ENCODE measurements around the gene LRRC75A. TPM values are rescaled to one million over a fixed set of nuclear protein-coding genes. Genes with fewer than 3 reads are reported as not detected.
A peak's percentile ranks its signal among the peaks of the same experiment; 100 is the strongest.

Gene LRRC75A
- total RNA-seq, 2 experiments from 2014 or later, result 1.1 to 1.2 TPM

GRCh38 chr17:16438557-16439302, 53.3 kb downstream of the LRRC75A start:
- peak; percentile 97 for DNase-seq
- H3K9me3 Mint-ChIP-seq (ENCODE audit: low read depth), result no peaks in the 10 kb centered on the region
- H3K27me3 Mint-ChIP-seq, result no peaks in the 10 kb centered on the region
- H3K36me3 Mint-ChIP-seq (ENCODE audit: low read depth), result peaks cover 49% of the 10 kb centered on the region
- intact Hi-C loops (cut with DNase I, micrococcal nuclease), result loop anchor here (1.0 to 5.0 kb wide), 13 partner anchors 22 to 842 kb away; partner anchors contain the start of genes UBB (in 2 of the 2), CENPV (in 1 of the 2), COPS3 (in 1 of the 2) and LRRC75A (in 1 of the 2)
- CTCF ChIA-PET, result interaction anchor here (0.5 to 1.8 kb wide), 16 partner anchors 11 to 146 kb away, joined by 3 to 13 read pairs (median 4); partner anchors contain the start of gene TRPV2
- H3K27ac Mint-ChIP-seq, result peak overlapping the region; percentile 99
- POLR2A ChIA-PET, result interaction anchor here (0.6 to 3.1 kb wide), 17 partner anchors 9 to 152 kb away, joined by 3 to 29 read pairs (median 6); partner anchors contain the start of genes CENPV, LRRC75A, TRPV2 and UBB
- peak; percentile 91 for ATAC-seq
- H3K4me1 Mint-ChIP-seq, result peaks cover 40% of the 10 kb centered on the region
- peak overlapping the region; percentile 99 for H3K4me3 Mint-ChIP-seq

DNA sequence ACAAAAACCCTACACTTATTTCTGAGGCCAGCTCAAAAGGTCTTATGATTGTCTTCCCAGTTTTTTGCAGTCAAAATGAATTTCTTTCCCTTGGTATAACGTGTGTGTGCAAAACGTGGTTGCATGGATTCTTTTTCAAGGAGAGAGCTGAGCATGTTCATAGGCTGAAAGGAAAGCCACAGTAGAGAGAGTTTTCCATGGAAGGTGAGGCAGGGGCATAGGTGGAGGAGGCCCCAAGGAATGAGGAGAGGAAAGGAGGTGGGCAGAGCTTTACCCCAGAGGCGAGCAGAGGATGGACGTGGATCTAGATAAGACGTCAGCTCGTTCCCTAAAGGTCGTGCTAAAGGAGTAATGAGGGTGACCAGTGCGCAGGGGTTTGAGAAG, 53.8 kb downstream of the LRRC75A start:
- ChIA-PET CTCF (interaction anchor here (0.6 to 1.8 kb wide), 15 partner anchors 10 to 146 kb away, joined by 3 to 13 read pairs (median 4); partner anchors contain the start of gene TRPV2), POLR2A (interaction anchor here (0.6 to 3.1 kb wide), 16 partner anchors 9 to 152 kb away, joined by 3 to 29 read pairs (median 6); partner anchors contain the start of genes CENPV, LRRC75A, TRPV2 and UBB)
- peaks cover 44% of the 10 kb centered on the region for H3K36me3 Mint-ChIP-seq (ENCODE audit: low read depth)
- no peaks in the 10 kb centered on the region for H3K9me3 Mint-ChIP-seq (ENCODE audit: low read depth)
- no peak for ATAC-seq
- peak overlapping the region; percentile 99 for H3K27ac Mint-ChIP-seq
- peak overlapping the region; percentile 99 for H3K4me3 Mint-ChIP-seq
- no peaks in the 10 kb centered on the region for H3K27me3 Mint-ChIP-seq
- H3K4me1 Mint-ChIP-seq, result peaks cover 38% of the 10 kb centered on the region
- intact Hi-C loops (cut with DNase I, micrococcal nuclease), result loop anchor here (1.0 to 5.0 kb wide), 13 partner anchors 22 to 843 kb away; partner anchors contain the start of genes UBB (in 2 of the 2), CENPV (in 1 of the 2), COPS3 (in 1 of the 2) and LRRC75A (in 1 of the 2)
- DNase-seq, result no peak

DNA sequence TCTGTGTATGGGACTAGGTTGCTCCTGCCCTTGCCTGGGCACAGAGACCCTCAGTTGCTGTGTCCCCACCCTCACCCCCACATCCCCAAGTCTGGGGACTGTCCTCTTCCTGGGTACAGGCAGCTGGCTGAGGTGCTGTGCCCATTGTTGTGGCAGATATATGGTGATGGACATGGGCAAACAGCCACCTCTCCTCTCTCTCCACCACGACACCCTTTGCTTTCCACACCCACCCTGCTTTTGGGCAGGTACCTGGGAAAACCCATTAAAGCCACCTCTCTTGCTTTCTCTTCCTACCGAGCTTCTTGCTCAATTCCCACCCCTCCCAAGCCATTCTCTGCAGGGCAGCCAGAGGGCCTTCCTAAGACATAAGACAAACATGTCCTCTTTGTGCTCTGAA, 54.9 kb downstream of the LRRC75A start:
- ATAC-seq (no peak), DNase-seq (no peak)
- Mint-ChIP-seq H3K27me3 (no peaks in the 10 kb centered on the region), H3K9me3 (ENCODE audit: low read depth) (no peaks in the 10 kb centered on the region), H3K4me1 (peaks cover 30% of the 10 kb centered on the region), H3K27ac (peak overlapping the region; percentile 69), H3K36me3 (ENCODE audit: low read depth) (peaks cover 36% of the 10 kb centered on the region), H3K4me3 (no peak overlapping the region)
- POLR2A ChIA-PET, result no interaction called here
- intact Hi-C loops (cut with DNase I, micrococcal nuclease), result loop anchor here (5.0 kb wide), 2 partner anchors 75 to 150 kb away; no protein-coding TSS in a partner anchor
- CTCF ChIA-PET, result no interaction called here

GRCh38 chr17:16435925-16436886, 55.8 kb downstream of the LRRC75A start:
- Mint-ChIP-seq H3K36me3 (ENCODE audit: low read depth) (peaks cover 27% of the 10 kb centered on the region), H3K9me3 (ENCODE audit: low read depth) (no peaks in the 10 kb centered on the region), H3K4me1 (peaks cover 21% of the 10 kb centered on the region), H3K27ac (peak overlapping the region; percentile 72), H3K27me3 (no peaks in the 10 kb centered on the region), H3K4me3 (no peak overlapping the region)
- ATAC-seq (no peak), DNase-seq (no peak)
- intact Hi-C loops (cut with DNase I, micrococcal nuclease), result loop anchor here (5.0 kb wide), 2 partner anchors 74 to 149 kb away; no protein-coding TSS in a partner anchor
- POLR2A ChIA-PET, result interaction anchor here (0.6 kb wide), 1 partner anchor 16 kb away, joined by 3 read pairs; no protein-coding TSS in a partner anchor
- CTCF ChIA-PET, result no interaction called here

DNA sequence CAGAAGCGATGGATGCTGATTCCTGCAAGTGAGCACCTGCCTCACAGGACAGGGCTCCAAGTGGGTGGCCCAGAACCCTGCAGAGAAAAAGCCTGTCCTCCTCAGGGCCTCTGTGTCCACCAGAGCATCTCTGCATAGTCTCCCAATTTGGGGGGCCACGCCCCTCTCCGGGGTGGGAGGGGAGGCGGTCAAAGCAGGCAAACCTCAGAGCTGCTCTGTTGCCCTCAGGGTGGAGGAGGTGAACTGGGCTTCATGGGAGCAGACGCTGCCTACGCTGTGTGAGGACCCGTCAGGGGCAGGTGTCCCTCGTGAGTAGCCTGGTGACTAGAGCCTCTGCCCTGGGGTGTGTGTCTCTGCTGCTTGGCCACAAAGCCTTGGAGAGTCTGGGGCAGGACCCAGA, 57.3 kb downstream of the LRRC75A start:
- ATAC-seq, result no peak
- intact Hi-C loops (cut with DNase I, micrococcal nuclease), result loop anchor here (5.0 kb wide), 2 partner anchors 72 to 147 kb away; no protein-coding TSS in a partner anchor
- H3K4me1 Mint-ChIP-seq, result peaks cover 13% of the 10 kb centered on the region
- peaks cover 14% of the 10 kb centered on the region for H3K36me3 Mint-ChIP-seq (ENCODE audit: low read depth)
- ChIA-PET CTCF (interaction anchor here (1.1 to 1.6 kb wide), 2 partner anchors 9 to 87 kb away, joined by 3 to 4 read pairs; no protein-coding TSS in a partner anchor), POLR2A (no interaction called here)
- no peak overlapping the region for H3K4me3 Mint-ChIP-seq
- DNase-seq, result no peak
- no peaks in the 10 kb centered on the region for H3K27me3 Mint-ChIP-seq
- H3K27ac Mint-ChIP-seq, result no peak overlapping the region
- H3K9me3 Mint-ChIP-seq (ENCODE audit: low read depth), result no peaks in the 10 kb centered on the region

DNA sequence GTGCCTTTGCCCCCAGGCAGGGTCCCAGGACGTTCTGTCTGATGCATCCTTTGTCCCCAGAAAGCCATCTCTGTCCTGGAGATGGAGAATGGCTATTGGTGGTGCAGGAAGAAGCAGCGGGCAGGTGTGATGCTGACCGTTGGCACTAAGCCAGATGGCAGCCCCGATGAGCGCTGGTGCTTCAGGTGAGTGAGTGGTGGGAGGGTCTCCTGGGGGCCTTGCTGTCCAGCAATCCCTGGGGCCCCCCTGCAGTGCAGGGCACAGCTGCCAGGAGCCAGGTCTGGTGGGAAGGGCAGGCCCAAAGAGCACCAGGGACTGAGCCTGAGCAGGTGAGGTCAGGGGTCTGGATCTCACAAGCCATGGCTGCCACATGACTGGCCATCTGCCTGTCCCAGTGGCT, 58.5 kb downstream of the LRRC75A start:
- H3K27me3 Mint-ChIP-seq, result no peaks in the 10 kb centered on the region
- peaks cover 11% of the 10 kb centered on the region for H3K36me3 Mint-ChIP-seq (ENCODE audit: low read depth)
- ATAC-seq (no peak), DNase-seq (no peak)
- no peak overlapping the region for H3K4me3 Mint-ChIP-seq
- H3K9me3 Mint-ChIP-seq (ENCODE audit: low read depth), result no peaks in the 10 kb centered on the region
- ChIA-PET POLR2A (no interaction called here), CTCF (no interaction called here)
- intact Hi-C loops (cut with DNase I, micrococcal nuclease), result no loop called here
- no peak overlapping the region for H3K27ac Mint-ChIP-seq
- peaks cover 13% of the 10 kb centered on the region for H3K4me1 Mint-ChIP-seq

DNA sequence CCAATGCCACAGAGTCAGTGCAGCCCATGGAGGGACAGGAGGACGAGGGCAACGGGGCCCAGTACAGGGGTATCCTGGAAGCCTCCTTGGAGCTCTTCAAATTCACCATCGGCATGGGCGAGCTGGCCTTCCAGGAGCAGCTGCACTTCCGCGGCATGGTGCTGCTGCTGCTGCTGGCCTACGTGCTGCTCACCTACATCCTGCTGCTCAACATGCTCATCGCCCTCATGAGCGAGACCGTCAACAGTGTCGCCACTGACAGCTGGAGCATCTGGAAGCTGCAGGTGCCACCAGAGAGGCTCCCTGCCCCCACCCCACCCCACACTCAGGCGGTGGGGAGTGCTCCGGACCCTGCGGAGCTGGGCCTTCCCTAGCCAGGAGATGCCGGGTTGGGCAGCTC, 60.0 kb downstream of the LRRC75A start:
- H3K4me3 Mint-ChIP-seq, result no peak overlapping the region
- H3K9me3 Mint-ChIP-seq (ENCODE audit: low read depth), result no peaks in the 10 kb centered on the region
- no peak for ATAC-seq
- no peaks in the 10 kb centered on the region for H3K27me3 Mint-ChIP-seq
- no peak overlapping the region for H3K27ac Mint-ChIP-seq
- H3K4me1 Mint-ChIP-seq, result peaks cover 5% of the 10 kb centered on the region
- ChIA-PET POLR2A (interaction anchor here (1.0 kb wide), 1 partner anchor 10 kb away, joined by 4 read pairs; no protein-coding TSS in a partner anchor), CTCF (interaction anchor here (1.1 to 1.2 kb wide), 2 partner anchors 15 to 68 kb away, joined by 3 to 5 read pairs; no protein-coding TSS in a partner anchor)
- peaks cover 11% of the 10 kb centered on the region for H3K36me3 Mint-ChIP-seq (ENCODE audit: low read depth)
- intact Hi-C loops (cut with DNase I, micrococcal nuclease), result no loop called here
- no peak for DNase-seq

GRCh38 chr17:16430650-16431049, 61.3 kb downstream of the LRRC75A start:
- peaks cover 13% of the 10 kb centered on the region for H3K36me3 Mint-ChIP-seq (ENCODE audit: low read depth)
- CTCF ChIA-PET, result interaction anchor here (1.0 to 2.5 kb wide), 3 partner anchors 11 to 16 kb away, joined by 3 to 8 read pairs (median 3); no protein-coding TSS in a partner anchor
- intact Hi-C loops (cut with DNase I, micrococcal nuclease), result no loop called here
- POLR2A ChIA-PET, result interaction anchor here (2.0 kb wide), 1 partner anchor 8 kb away, joined by 10 read pairs; no protein-coding TSS in a partner anchor
- no peaks in the 10 kb centered on the region for H3K27me3 Mint-ChIP-seq
- no peaks in the 10 kb centered on the region for H3K9me3 Mint-ChIP-seq (ENCODE audit: low read depth)
- H3K4me3 Mint-ChIP-seq, result no peak overlapping the region
- no peak for ATAC-seq
- H3K4me1 Mint-ChIP-seq, result peaks cover 3% of the 10 kb centered on the region
- no peak overlapping the region for H3K27ac Mint-ChIP-seq
- no peak for DNase-seq

DNA sequence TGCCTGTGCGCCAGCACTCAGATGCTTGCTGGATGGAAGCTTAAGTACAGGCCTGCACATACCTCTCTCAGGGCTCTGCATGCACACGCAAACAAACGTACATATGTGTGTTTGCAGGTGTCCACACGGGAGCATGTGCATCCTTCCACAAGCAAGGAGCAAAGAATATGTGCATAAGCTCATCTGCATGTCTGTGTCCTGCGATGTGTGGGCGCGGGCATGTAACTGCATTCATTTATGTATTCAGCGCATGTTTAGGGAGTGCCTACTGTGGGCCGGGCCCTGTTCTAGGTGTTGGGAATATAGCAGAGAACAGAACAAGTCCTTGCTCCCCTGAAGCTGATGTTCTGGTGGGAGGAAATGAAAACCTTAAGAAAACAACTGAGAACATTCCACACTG, 62.9 kb downstream of the LRRC75A start:
- Mint-ChIP-seq H3K36me3 (ENCODE audit: low read depth) (peaks cover 13% of the 10 kb centered on the region), H3K27me3 (no peaks in the 10 kb centered on the region), H3K9me3 (ENCODE audit: low read depth) (no peaks in the 10 kb centered on the region), H3K4me1 (peaks cover 2% of the 10 kb centered on the region), H3K4me3 (no peak overlapping the region), H3K27ac (peak overlapping the region; percentile 26)
- no peak for ATAC-seq
- intact Hi-C loops (cut with DNase I, micrococcal nuclease), result no loop called here
- DNase-seq, result no peak
- ChIA-PET CTCF (interaction anchor here (1.1 to 2.5 kb wide), 3 partner anchors 13 to 79 kb away, joined by 4 to 8 read pairs (median 4); no protein-coding TSS in a partner anchor), POLR2A (interaction anchor here (0.9 to 2.0 kb wide), 2 partner anchors 9 kb away, joined by 3 to 10 read pairs; no protein-coding TSS in a partner anchor)

DNA sequence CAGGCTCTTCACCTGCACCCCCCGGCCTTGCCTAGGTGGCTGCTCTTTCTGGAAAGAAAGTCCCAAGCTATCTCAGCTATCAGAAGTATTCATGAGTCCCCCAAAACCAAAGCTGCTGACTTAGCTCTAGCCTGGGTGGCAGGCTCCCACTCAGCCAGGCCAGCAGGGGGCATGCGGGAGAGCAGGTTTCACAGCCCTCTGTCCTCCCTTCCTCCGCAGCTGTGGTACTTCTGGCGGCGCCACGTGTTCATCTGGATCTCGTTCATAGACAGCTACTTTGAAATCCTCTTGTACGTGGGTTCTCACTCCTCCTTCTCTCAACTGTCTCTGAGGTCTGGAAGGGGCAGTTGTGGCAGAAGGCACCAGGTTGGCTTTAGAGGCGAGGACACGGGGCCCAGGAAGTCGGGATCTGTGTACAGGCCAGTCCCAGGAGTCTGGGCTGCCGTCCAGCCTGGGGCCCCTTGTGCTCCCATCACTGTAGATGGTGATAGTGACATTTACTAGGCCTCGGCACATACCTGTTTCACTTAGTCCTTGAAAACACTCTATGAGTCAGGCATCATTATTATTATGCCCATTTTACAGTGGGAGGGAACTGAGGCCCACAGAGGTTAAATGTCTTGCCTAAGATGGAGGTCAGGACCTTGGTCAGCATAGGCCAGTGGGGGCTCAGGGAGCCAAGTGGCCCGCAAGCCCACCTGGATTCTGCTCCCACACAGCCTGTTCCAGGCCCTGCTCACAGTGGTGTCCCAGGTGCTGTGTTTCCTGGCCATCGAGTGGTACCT, 63.7 kb downstream of the LRRC75A start:
- Mint-ChIP-seq H3K27me3 (no peaks in the 10 kb centered on the region), H3K27ac (no peak overlapping the region), H3K36me3 (ENCODE audit: low read depth) (peaks cover 13% of the 10 kb centered on the region), H3K9me3 (ENCODE audit: low read depth) (no peaks in the 10 kb centered on the region), H3K4me3 (no peak overlapping the region), H3K4me1 (peaks cover 2% of the 10 kb centered on the region)
- POLR2A ChIA-PET, result interaction anchor here (0.6 to 2.0 kb wide), 5 partner anchors 8 to 143 kb away, joined by 3 to 10 read pairs (median 4); no protein-coding TSS in a partner anchor
- CTCF ChIA-PET, result interaction anchor here (0.6 to 2.5 kb wide), 13 partner anchors 9 to 740 kb away, joined by 3 to 8 read pairs (median 4); no protein-coding TSS in a partner anchor
- ATAC-seq, result peak; percentile 93
- peak; percentile 77 for DNase-seq
- intact Hi-C loops (cut with DNase I, micrococcal nuclease), result loop anchor here in 1 of 2 experiments (1.0 kb wide), 1 partner anchor 93 kb away; no protein-coding TSS in a partner anchor
